ENCODE measurements around the gene MIA2.
A peak's percentile ranks its signal among the peaks of the same experiment; 100 is the strongest.
"Not testable (repeated sequence)": the region's sequence is repeated elsewhere in the genome, so short reads cannot be mapped to it uniquely, and the experiment has no call there.

Gene MIA2

GRCh38 chr14:39322807-39323206, 89.1 kb downstream of the MIA2 start:
- Histone ChIP-seq H3K4me3 (ENCODE audit: insufficient read depth in 1 of 2, low read depth in 1 of 2, low read length in 2 of 2) (no peak overlapping the region), H3K27me3 (ENCODE audit: control insufficient read depth in 1 of 2, insufficient read depth in 1 of 2, low read length in 2 of 2) (no peaks in the 10 kb centered on the region), H3K27ac (ENCODE audit: low read length, poor library complexity, severe bottlenecking) (no peak overlapping the region), H3K4me1 (ENCODE audit: control insufficient read depth, insufficient read depth, low read depth, low read length) (no peaks in the 10 kb centered on the region), H2AFZ (ENCODE audit: low read depth, low read length) (no peak overlapping the region), H3K14ac (ENCODE audit: low read length in 2 of 2) (no peak overlapping the region), H2BK5ac (ENCODE audit: low read depth, low read length, poor library complexity, severe bottlenecking) (no peak overlapping the region), H3K4ac (ENCODE audit: low read depth in 1 of 2, low read length in 2 of 2) (no peak overlapping the region), H4K91ac (ENCODE audit: low read length) (no peak overlapping the region), H3K23ac (ENCODE audit: low read length in 2 of 2) (no peak overlapping the region), H3K9me3 (ENCODE audit: control insufficient read depth, low read length) (no peaks in the 10 kb centered on the region), H3K9ac (ENCODE audit: low read length) (no peak overlapping the region), H2BK15ac (ENCODE audit: low read depth, poor library complexity, severe bottlenecking) (no peak overlapping the region), H3K79me1 (replicated peaks; ENCODE audit: low read length, poor library complexity, severe bottlenecking) (peaks cover 4% of the 10 kb centered on the region), H2BK12ac (ENCODE audit: low read length in 2 of 2) (no peak overlapping the region), H4K8ac (ENCODE audit: low read length) (no peak overlapping the region), H3K36me3 (ENCODE audit: control insufficient read depth in 1 of 2, insufficient read depth in 2 of 2, low read depth in 1 of 2, low read length in 2 of 2) (peaks cover 7 to 50% of the 10 kb centered on the region in 2 experiments), H2AK5ac (ENCODE audit: low read length, severe bottlenecking) (no peak overlapping the region), H3K18ac (ENCODE audit: low read depth in 1 of 2, low read length in 2 of 2) (no peak overlapping the region), H2BK120ac (ENCODE audit: low read depth, low read length) (no peak overlapping the region), H3K4me2 (ENCODE audit: low read length, poor library complexity, severe bottlenecking) (no peak overlapping the region)
- DNase-seq = no peak

- 100% methylated on average over 1 of the region's 2 CpGs for whole genome bisulfite sequencing
- Histone ChIP-seq H3K27me3 (ENCODE audit: control insufficient read depth in 1 of 2, insufficient read depth in 1 of 2, low read length in 2 of 2) (no peaks in the 10 kb centered on the region), H3K14ac (ENCODE audit: low read length in 2 of 2) (no peak overlapping the region), H3K27ac (ENCODE audit: low read length, poor library complexity, severe bottlenecking) (no peak overlapping the region), H3K4me2 (ENCODE audit: low read length, poor library complexity, severe bottlenecking) (no peak overlapping the region), H3K4ac (ENCODE audit: low read depth in 1 of 2, low read length in 2 of 2) (no peak overlapping the region), H3K79me1 (replicated peaks; ENCODE audit: low read length, poor library complexity, severe bottlenecking) (peaks cover 4% of the 10 kb centered on the region), H3K36me3 (ENCODE audit: control insufficient read depth in 1 of 2, insufficient read depth in 2 of 2, low read depth in 1 of 2, low read length in 2 of 2) (peaks cover 7 to 39% of the 10 kb centered on the region in 2 experiments), H4K8ac (ENCODE audit: low read length) (no peak overlapping the region), H2BK120ac (ENCODE audit: low read depth, low read length) (no peak overlapping the region), H4K91ac (ENCODE audit: low read length) (no peak overlapping the region), H3K4me1 (ENCODE audit: control insufficient read depth, insufficient read depth, low read depth, low read length) (no peaks in the 10 kb centered on the region), H2BK15ac (ENCODE audit: low read depth, poor library complexity, severe bottlenecking) (no peak overlapping the region), H2BK12ac (ENCODE audit: low read length in 2 of 2) (no peak overlapping the region), H2AK5ac (ENCODE audit: low read length, severe bottlenecking) (no peak overlapping the region), H3K23ac (ENCODE audit: low read length in 2 of 2) (no peak overlapping the region), H2BK5ac (ENCODE audit: low read depth, low read length, poor library complexity, severe bottlenecking) (no peak overlapping the region), H3K18ac (ENCODE audit: low read depth in 1 of 2, low read length in 2 of 2) (no peak overlapping the region), H3K9me3 (ENCODE audit: control insufficient read depth, low read length) (no peaks in the 10 kb centered on the region), H3K9ac (ENCODE audit: low read length) (no peak overlapping the region), H2AFZ (ENCODE audit: low read depth, low read length) (no peak overlapping the region), H3K4me3 (ENCODE audit: insufficient read depth in 1 of 2, low read depth in 1 of 2, low read length in 2 of 2) (no peak overlapping the region)
- DNase-seq = no peak
Measured at GRCh38 chr14:39324097-39324496, 90.4 kb downstream of the MIA2 start.

GRCh38 chr14:39339003-39339402, 105.3 kb downstream of the MIA2 start:
- Histone ChIP-seq H2BK5ac (ENCODE audit: low read depth, low read length, poor library complexity, severe bottlenecking) (no peak overlapping the region), H2AFZ (ENCODE audit: low read depth, low read length) (no peak overlapping the region), H3K4me3 (ENCODE audit: insufficient read depth in 1 of 2, low read depth in 1 of 2, low read length in 2 of 2) (no peak overlapping the region), H2AK5ac (ENCODE audit: low read length, severe bottlenecking) (no peak overlapping the region), H3K4me2 (ENCODE audit: low read length, poor library complexity, severe bottlenecking) (peak overlapping the region; percentile 61), H3K14ac (ENCODE audit: low read length in 2 of 2) (no peak overlapping the region), H3K4ac (ENCODE audit: low read depth in 1 of 2, low read length in 2 of 2) (no peak overlapping the region), H2BK12ac (ENCODE audit: low read length in 2 of 2) (no peak overlapping the region), H2BK120ac (ENCODE audit: low read depth, low read length) (no peak overlapping the region), H3K36me3 (ENCODE audit: control insufficient read depth in 1 of 2, insufficient read depth in 2 of 2, low read depth in 1 of 2, low read length in 2 of 2) (peaks cover 11 to 40% of the 10 kb centered on the region in 2 experiments), H3K9ac (ENCODE audit: low read length) (no peak overlapping the region), H4K91ac (ENCODE audit: low read length) (no peak overlapping the region), H3K27me3 (ENCODE audit: control insufficient read depth in 1 of 2, insufficient read depth in 1 of 2, low read length in 2 of 2) (no peaks in the 10 kb centered on the region), H3K27ac (ENCODE audit: low read length, poor library complexity, severe bottlenecking) (no peak overlapping the region), H3K79me1 (replicated peaks; ENCODE audit: low read length, poor library complexity, severe bottlenecking) (peaks cover 17% of the 10 kb centered on the region), H4K8ac (ENCODE audit: low read length) (no peak overlapping the region), H3K23ac (ENCODE audit: low read length in 2 of 2) (no peak overlapping the region), H3K18ac (ENCODE audit: low read depth in 1 of 2, low read length in 2 of 2) (no peak overlapping the region), H3K9me3 (ENCODE audit: control insufficient read depth, low read length) (no peaks in the 10 kb centered on the region), H2BK15ac (ENCODE audit: low read depth, poor library complexity, severe bottlenecking) (no peak overlapping the region), H3K4me1 (ENCODE audit: control insufficient read depth, insufficient read depth, low read depth, low read length) (peaks cover 4% of the 10 kb centered on the region)
- no peak for DNase-seq
- WGBS = 85% methylated on average over 4 of the region's 7 CpGs

GRCh38 chr14:39341126-39341525, 107.4 kb downstream of the MIA2 start:
- not testable (repeated sequence) for H2BK15ac ChIP-seq (ENCODE audit: low read depth, poor library complexity, severe bottlenecking); H2BK5ac ChIP-seq (ENCODE audit: low read depth, low read length, poor library complexity, severe bottlenecking); H3K4me3 ChIP-seq (ENCODE audit: insufficient read depth in 1 of 2, low read depth in 1 of 2, low read length in 2 of 2); H2AFZ ChIP-seq (ENCODE audit: low read depth, low read length); H3K14ac ChIP-seq (ENCODE audit: low read length in 2 of 2); H4K91ac ChIP-seq (ENCODE audit: low read length); H3K4ac ChIP-seq (ENCODE audit: low read depth in 1 of 2, low read length in 2 of 2); H2BK12ac ChIP-seq (ENCODE audit: low read length in 2 of 2); H3K9ac ChIP-seq (ENCODE audit: low read length); H3K27ac ChIP-seq (ENCODE audit: low read length, poor library complexity, severe bottlenecking); DNase-seq; H3K27me3 ChIP-seq (ENCODE audit: control insufficient read depth in 1 of 2, insufficient read depth in 1 of 2, low read length in 2 of 2); H3K4me2 ChIP-seq (ENCODE audit: low read length, poor library complexity, severe bottlenecking); H3K18ac ChIP-seq (ENCODE audit: low read depth in 1 of 2, low read length in 2 of 2); H2AK5ac ChIP-seq (ENCODE audit: low read length, severe bottlenecking); H3K9me3 ChIP-seq (ENCODE audit: control insufficient read depth, low read length); H2BK120ac ChIP-seq (ENCODE audit: low read depth, low read length); H3K4me1 ChIP-seq (ENCODE audit: control insufficient read depth, insufficient read depth, low read depth, low read length); H3K23ac ChIP-seq (ENCODE audit: low read length in 2 of 2); H4K8ac ChIP-seq (ENCODE audit: low read length)
- 93% methylated on average over 3 of the region's 7 CpGs for WGBS
- H3K79me1 ChIP-seq (replicated peaks; ENCODE audit: low read length, poor library complexity, severe bottlenecking) = peaks cover 18% of the 10 kb centered on the region
- peaks cover 11 to 39% of the 10 kb centered on the region in 2 experiments for H3K36me3 ChIP-seq (ENCODE audit: control insufficient read depth in 1 of 2, insufficient read depth in 2 of 2, low read depth in 1 of 2, low read length in 2 of 2)
